ENCODE results near the gene CEL.

CEL gene

DNA sequence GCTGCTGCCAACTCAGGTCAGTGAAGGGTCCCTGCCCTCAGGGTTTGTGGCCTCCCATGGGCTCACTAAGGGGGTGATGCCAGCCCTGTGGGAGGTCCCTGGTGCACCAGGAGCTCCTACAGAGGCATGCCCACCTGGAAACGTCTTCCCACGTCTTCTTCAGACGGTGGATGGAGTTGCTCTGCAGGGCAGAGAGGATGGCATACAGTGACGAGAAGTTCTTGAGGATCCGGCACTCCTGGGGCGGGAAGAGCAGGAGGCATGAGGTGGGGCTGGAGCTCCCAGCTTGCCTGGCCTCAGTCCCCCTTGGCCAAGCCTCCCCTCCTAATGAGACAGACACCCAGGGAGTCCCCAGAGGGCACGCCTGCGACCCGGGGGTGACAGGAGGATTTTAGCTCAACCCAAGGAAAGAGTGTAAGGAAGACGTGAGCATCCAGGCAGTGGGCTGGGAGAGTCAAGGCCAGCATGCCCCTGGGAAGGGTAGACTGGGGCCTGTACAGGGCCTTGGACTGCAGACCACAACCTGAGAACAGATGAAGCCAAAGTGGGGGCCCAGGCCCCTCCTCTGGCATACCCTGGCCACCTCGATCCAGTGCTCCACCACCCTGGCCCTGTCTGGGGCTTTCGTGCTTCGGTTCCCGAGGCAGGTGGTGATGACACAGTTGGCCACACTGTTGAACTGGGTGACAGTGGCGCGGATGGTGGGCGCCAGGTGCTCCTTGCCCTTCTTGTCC is 44.9 kb downstream of the CEL start:
- no peak for DNase-seq

- DNase-seq, result no peak
These were observed 45.5 kb downstream of the CEL start for GRCh38 chr9:133107245-133107722.

DNA sequence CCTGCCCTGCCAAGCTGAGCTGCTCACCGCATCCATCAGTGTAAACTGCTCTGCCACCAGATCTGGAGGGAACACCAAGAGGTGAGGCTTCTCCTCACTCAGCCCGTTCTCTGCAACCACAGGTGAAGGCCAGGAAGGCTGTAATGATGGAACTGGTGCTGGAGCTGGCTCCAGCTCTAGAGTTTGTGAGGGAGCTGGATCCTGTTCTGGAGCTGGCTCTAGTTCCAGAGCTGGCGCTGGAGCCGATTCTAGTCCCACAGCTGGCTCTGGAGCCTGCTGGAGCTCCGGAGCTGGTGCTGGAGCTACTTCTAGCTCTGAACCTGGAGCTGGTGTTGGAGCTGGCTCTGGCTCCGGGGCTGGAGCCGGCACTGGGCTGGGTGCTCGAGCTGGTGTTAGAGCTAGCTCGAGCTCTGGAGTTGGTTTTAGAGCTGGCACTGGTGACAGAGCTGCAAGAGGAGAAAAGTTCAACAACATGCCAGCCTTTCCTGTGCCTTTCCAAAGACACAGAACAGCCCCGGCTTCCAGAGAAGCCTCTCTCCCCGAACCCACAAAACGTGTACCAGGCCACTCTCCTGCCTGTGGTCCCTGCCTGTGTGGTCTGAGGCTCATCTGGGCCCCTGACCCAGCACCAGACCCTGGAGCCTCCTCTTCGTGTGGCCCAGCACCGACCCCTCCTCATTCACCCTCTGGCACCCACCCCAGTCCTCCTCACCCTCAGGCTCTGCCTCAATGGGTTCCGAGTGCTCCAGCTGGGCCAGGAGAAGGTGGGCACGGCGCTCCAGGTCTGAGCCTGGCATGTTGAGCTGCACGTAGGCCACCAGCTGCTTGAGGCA is 46.4 kb downstream of the CEL start:
- DNase-seq, result no peak

DNA sequence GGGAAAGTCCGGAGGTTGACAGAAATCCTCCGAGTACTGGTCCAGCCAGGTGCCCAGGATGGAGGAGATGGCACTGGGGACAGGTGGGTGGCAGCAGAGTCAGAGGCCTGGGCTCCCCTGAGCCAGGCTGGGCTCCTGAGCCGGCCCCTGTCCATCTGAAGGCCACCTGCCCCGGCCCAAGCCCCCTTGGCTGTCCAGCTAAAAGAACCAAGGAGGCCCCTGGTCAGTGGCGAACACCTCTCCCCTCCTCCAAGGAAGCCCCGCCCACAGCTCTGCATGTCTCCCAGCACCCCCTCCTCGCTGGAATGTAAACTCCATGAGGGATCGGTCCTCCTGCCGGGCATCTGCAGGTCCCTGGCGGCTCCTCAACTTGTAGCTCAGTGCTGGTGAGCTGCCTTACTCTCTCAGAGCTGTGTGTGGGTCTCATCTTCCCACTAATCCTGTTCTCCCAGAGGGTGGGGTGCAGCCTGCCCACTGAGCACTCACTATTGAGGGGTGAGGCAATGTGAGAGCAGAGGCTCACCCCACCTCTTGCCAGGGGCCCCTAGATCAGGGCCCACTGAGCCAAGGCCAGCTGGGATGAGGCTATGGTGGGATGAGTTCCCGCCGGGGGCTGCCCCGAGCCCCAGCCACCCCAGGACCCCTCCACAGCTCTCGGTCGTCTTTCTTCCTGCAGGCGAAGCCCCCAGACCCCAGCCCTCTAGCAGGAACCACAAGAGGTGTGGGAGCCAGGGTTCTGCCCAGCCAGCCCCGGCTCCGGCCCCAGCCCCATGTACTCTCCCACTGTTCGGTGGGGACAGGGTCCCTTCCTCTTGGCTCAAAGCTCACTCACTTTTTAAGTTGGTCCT is 47.2 kb downstream of the CEL start:
- DNase-seq, result no peak

DNA sequence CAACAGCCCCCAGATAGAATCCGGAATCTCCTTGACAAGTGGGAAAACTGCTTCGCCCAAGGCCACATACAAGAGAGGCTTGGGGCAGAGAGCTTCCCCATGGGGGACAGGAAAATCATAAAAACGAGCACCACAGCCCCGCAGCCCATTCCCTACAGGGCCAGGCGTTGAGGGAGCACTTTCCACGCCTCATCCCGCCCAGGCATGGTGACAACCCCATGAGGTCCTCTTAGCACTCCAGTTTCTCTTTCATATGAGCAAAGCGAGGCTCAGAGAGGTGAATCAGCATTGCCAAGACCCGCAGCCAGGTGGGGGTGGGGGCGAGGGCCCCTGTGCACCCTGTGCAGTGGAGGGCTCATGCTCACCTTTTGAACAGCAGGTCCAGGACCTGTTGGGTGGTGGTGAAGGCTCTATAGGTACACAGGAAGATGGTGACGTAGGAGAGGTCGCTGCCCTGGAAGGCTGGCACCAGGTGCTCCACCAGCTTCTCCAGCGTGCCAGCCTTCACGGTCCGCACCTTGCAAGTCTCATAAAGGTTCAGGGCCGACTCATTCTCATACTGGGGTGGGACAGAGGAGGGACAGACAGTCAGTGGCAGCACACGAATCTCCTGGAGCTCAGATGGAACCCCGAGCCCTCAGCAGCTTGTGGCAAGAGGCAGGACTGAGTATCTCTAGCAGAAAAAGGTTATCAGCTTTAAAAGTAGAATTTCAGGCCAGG is 48.3 kb downstream of the CEL start:
- DNase-seq, result no peak

- DNase-seq, result peak; percentile 28 to 61 (median 44)
These were observed 50.3 kb downstream of the CEL start for GRCh38 chr9:133111808-133112662.

DNA sequence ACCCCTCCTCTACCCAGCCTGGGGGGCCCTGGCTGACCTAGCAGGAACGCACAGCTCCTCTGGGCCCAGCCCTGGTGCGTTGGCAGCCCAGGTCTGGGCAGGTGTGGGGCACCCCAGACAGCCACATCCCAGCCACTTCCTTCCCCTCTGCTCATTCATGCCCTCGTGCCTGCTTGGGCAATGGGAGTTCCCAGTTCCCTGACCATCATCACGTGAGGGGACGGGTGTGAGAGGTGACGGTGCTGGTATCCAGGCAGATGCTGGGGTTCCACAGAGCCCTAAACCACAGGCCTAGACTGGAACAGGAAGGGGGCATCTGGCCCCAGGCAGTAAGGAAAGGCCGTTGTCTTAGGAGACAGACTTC is 50.9 kb downstream of the CEL start:
- DNase-seq, result peak; percentile 93 to 97 (median 96)

DNA sequence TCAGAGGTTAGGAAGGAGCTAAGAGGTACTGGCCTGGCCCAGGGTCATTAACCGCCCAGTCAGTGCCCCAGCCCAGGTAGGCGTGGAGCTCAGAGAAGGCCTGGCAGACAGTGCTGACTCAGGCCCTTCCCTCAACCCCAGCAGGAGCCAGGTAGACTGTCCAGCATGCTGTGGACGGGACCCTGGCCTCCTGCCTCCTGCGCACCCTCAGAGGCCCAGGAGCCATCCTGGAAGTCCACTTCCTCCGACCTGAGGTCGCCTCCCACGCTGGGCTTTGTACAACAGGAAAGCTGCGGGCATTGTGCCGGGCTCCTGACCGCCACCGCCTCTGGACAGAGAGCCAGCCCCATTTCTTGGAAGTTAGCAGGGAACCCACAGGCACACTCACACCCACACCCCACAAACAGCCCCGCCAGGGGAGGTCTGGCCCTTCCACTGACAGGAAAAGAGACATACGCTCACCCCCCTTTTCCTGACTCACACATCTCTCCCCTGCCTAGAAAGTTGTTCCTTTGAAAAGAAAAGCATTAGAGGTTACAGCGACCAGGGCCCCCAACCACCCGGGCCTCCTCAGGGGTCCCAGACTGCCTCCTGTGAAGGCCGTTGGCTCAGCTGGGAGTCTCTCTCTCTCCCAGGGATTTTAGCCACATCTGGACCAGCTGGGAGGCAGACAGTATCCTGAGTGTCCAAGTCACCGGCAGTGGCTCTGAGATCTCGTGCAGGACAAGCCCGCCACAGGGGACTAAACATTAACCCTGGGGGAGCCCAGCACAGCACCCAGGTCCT is 51.6 kb downstream of the CEL start:
- DNase-seq, result peak; percentile 62 to 82 (median 75)

GRCh38 chr9:133113949-133114885 is 52.4 kb downstream of the CEL start:
- peak in 2 of 4 experiments; percentile 30 to 43 for DNase-seq

GRCh38 chr9:133114886-133115603 is 53.3 kb downstream of the CEL start:
- DNase-seq, result peak; percentile 39 to 73 (median 64)

- peak; percentile 69 to 85 (median 82) for DNase-seq
These were observed 54.0 kb downstream of the CEL start for GRCh38 chr9:133115604-133116345.

- no peak for DNase-seq
These were observed 54.8 kb downstream of the CEL start for GRCh38 chr9:133116346-133117231.

GRCh38 chr9:133117271-133118178 is 55.7 kb downstream of the CEL start:
- DNase-seq, result peak; percentile 56 to 75 (median 62)

DNA sequence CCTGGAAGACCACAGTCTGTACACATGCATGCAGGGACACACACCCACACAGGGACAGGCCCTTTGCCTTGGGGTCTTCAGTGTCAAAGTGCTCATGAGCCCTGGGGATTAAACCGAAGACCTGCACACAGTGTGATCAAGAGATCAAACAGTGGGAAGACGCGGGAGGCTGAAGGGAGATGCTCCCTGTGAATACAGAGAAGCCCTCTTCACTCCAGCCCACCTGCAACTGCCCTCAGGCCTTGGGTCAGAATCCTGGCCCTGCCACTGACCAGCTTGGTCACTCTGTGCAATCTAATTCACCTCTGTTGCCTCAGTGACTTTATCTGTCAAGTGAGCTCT is 56.4 kb downstream of the CEL start:
- no peak for DNase-seq

DNA sequence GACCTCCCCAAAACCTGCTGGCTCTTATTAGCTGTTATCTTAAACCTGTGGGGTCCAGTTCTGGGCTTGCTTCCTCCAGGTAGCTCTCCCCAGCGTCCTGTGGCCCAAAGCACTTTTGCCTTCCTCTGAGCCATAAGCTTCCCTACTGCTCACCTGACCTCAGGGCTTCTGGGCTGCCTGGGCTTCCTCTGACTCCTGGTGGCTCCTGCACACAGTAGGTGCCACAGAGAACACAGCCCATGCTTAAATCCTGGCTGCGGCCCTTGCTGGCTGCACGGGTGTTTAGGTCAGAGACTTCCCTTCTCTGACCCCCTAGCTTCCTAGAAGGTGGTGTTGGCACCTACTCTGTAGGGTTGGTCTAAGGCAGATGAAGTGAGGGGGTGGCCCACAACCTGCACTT is 56.8 kb downstream of the CEL start:
- DNase-seq, result peak in 1 of 4 experiments; percentile 4

Data from suppressor macrophage (primary cell).